GM18951 (cell line): Measurements from ENCODE around the gene CHAC2.
"Not testable (repeated sequence)": the region's sequence is repeated elsewhere in the genome, so short reads cannot be mapped to it uniquely, and the experiment has no call there.

Source experiments
- POLR2A ChIP-seq: IDR thresholded peaks from 4 replicates; pipeline ENCODE4 v1.6.1; 2011; ENCODE audit warnings: mild to moderate bottlenecking; ENCODE audit not compliant: insufficient read length, insufficient read depth; ENCODE audit errors: extremely low read depth
- in situ Hi-C: fragments of 300-500 bp; cut with MboI; formaldehyde crosslinking; loops from one replicate; pipeline ENCODE4 v1.12.0; 2022; ENCODE audit warnings: low sequenced_read_pairs, mixed read lengths, inconsistent platforms; ENCODE audit not compliant: unreplicated experiment

Gene CHAC2

GRCh38 chr2:53787614-53788289 is 20.1 kb downstream of the CHAC2 start:
- in situ Hi-C loops: no loop called here
- TF ChIP-seq POLR2A: no peak

- in situ Hi-C loops: no loop called here
- TF ChIP-seq POLR2A: no peak
Measured at GRCh38 chr2:53793261-53793660, 25.7 kb downstream of the CHAC2 start.

- no peak for TF ChIP-seq POLR2A
- in situ Hi-C loops: no loop called here
Measured at GRCh38 chr2:53793821-53794220, 26.2 kb downstream of the CHAC2 start.

GRCh38 chr2:53801547-53801946 is 33.9 kb downstream of the CHAC2 start:
- no peak for TF ChIP-seq POLR2A
- in situ Hi-C loops: no loop called here

- no peak for TF ChIP-seq POLR2A
- in situ Hi-C loops: no loop called here
Measured at GRCh38 chr2:53802617-53803151, 35.1 kb downstream of the CHAC2 start.

- no peak for TF ChIP-seq POLR2A
- in situ Hi-C loops: no loop called here
Measured at GRCh38 chr2:53811601-53812000, 44.0 kb downstream of the CHAC2 start.

- TF ChIP-seq POLR2A: no peak
- in situ Hi-C loops: no loop called here
Measured at GRCh38 chr2:53813151-53813550, 45.5 kb downstream of the CHAC2 start.

- no peak for TF ChIP-seq POLR2A
- in situ Hi-C loops: no loop called here
Measured at GRCh38 chr2:53818854-53819435, 51.3 kb downstream of the CHAC2 start.

GRCh38 chr2:53819634-53820033 is 52.0 kb downstream of the CHAC2 start:
- TF ChIP-seq POLR2A: no peak
- in situ Hi-C loops: no loop called here

- TF ChIP-seq POLR2A: no peak
- in situ Hi-C loops: no loop called here
Measured at GRCh38 chr2:53820048-53820447, 52.4 kb downstream of the CHAC2 start.

- no peak for TF ChIP-seq POLR2A
- in situ Hi-C loops: no loop called here
Measured at GRCh38 chr2:53820711-53821110, 53.1 kb downstream of the CHAC2 start.

GRCh38 chr2:53821810-53822209 is 54.2 kb downstream of the CHAC2 start:
- in situ Hi-C loops: no loop called here
- no peak for TF ChIP-seq POLR2A

GRCh38 chr2:53823639-53824038 is 56.0 kb downstream of the CHAC2 start:
- in situ Hi-C loops: not testable (repeated sequence)
